K562 (cell line): ENCODE data around the gene IGFALS. TPM values are rescaled to one million over a fixed set of nuclear protein-coding genes. Genes with fewer than 3 reads are reported as not detected.

Source experiments
- ATAC-seq: fragments of 200-7000 bp; cut with Tn5 transposase; 3 replicates; pipeline ENCODE4 v1.9.1; 2020; ENCODE audit warnings: moderate library complexity
- BruUV-seq: library from RNA; stranded (reverse); fragments of 400-500 nt; replicated peaks from 2 replicates; lab custom pipeline; 2021; lab: Mats Ljungman, UMichigan
- CTCF ChIA-PET: fragments of 300-600 bp; formaldehyde crosslinking; extraction: SDS; loops from one replicate; lab custom pipeline; 2021; ENCODE audit warnings: low intra/inter-chr PET ratio; lab: Yijun Ruan, JAX
- POLR2A ChIA-PET: fragments of 300-600, 350-650 bp; sonication (Branson Sonifier 250); formaldehyde crosslinking; extraction: SDS; loops from one replicate; lab custom pipeline; 2021; ENCODE audit warnings: antibody characterized with exemption, inconsistent platforms; lab: Yijun Ruan, JAX
- DNase-seq, 4 experiments: peaks; one replicate each; pipeline versions ENCODE4 v3.0.0 to v3.0.0-alpha.2; 2011 to 2018; ENCODE audit warnings: low spot score in 3 of 4, mixed read lengths in 3 of 4; ENCODE audit errors: extremely low read depth in 1 of 4
- FAIRE-seq: peaks from 2 replicates; lab custom pipeline; 2011; peaks lifted over from hg19 to GRCh38; lab: Jason Lieb, UNC
- H2AFZ ChIP-seq: 2 replicates; pipeline ENCODE4 v1.6.0; 2011; ENCODE audit warnings: low read depth, low read length, control low read depth, inconsistent platforms
- H3K27ac ChIP-seq: fragments of 200-600 bp; 3 replicates; pipeline ENCODE4 v1.8.0; 2011; ENCODE audit warnings: low read depth, mild to moderate bottlenecking, control low read depth, inconsistent platforms, low read length, moderate library complexity, mixed read lengths; ENCODE audit errors: extremely low read depth
- H3K27me3 ChIP-seq, 2 experiments: fragments of 300-600 bp in 1 of 2; 2 replicates in 1 of 2; 3 replicates in 1 of 2; pipeline versions ENCODE4 v1.6.0 to v1.8.0; 2011; ENCODE audit warnings: inconsistent platforms in 2 of 2, low read length in 2 of 2, mild to moderate bottlenecking in 1 of 2, mixed read lengths in 1 of 2, moderate library complexity in 1 of 2; ENCODE audit not compliant: control insufficient read depth in 2 of 2, insufficient read depth in 2 of 2
- H3K36me3 ChIP-seq: fragments of 300-600 bp; 3 replicates; pipeline ENCODE4 v1.8.0; 2011; ENCODE audit warnings: mild to moderate bottlenecking, low read length, inconsistent platforms; ENCODE audit not compliant: control insufficient read depth, insufficient read depth
- H3K4me1 ChIP-seq, 2 experiments: fragments of 200-600 bp in 1 of 2; replicated peaks in 1 of 2; 2 replicates in 1 of 2; 3 replicates in 1 of 2; pipeline versions ENCODE4 v1.5.1 to v1.8.0; 2011; ENCODE audit warnings: inconsistent platforms in 2 of 2, low read length in 2 of 2, mild to moderate bottlenecking in 1 of 2, mixed read lengths in 1 of 2, moderate library complexity in 1 of 2; ENCODE audit not compliant: control insufficient read depth in 2 of 2, insufficient read depth in 2 of 2
- H3K4me2 ChIP-seq: 2 replicates; pipeline ENCODE4 v1.6.1; 2011; ENCODE audit warnings: low read length, control low read depth, inconsistent platforms, mixed read lengths; ENCODE audit not compliant: insufficient read depth
- H3K4me3 ChIP-seq: fragments of 200-600 bp; sonication (generic), shearing (Covaris generic); 2 replicates; pipeline ENCODE4 v1.5.1; 2016; ENCODE audit warnings: control low read depth, inconsistent platforms
- H3K79me2 ChIP-seq: fragments of 200-600 bp; 3 replicates; pipeline ENCODE4 v1.8.0; 2011; ENCODE audit warnings: low read length, inconsistent platforms; ENCODE audit not compliant: control insufficient read depth, insufficient read depth
- H3K9ac ChIP-seq, 2 experiments: 2 replicates each; pipeline versions ENCODE4 v1.6.0 to v1.6.1; 2011; ENCODE audit warnings: low read depth in 2 of 2, low read length in 2 of 2, control low read depth in 1 of 2, inconsistent platforms in 1 of 2, mild to moderate bottlenecking in 1 of 2, mixed read lengths in 1 of 2; ENCODE audit not compliant: insufficient read depth in 1 of 2
- H3K9me1 ChIP-seq: one replicate; pipeline ENCODE4 v1.6.0; 2011; ENCODE audit warnings: inconsistent platforms, mild to moderate bottlenecking, low read length, moderate library complexity; ENCODE audit not compliant: control insufficient read depth, insufficient read depth
- H3K9me3 ChIP-seq: replicated peaks from 2 replicates; pipeline ENCODE4 v1.5.1; 2011; ENCODE audit warnings: low read depth, low read length, inconsistent platforms; ENCODE audit not compliant: control insufficient read depth, insufficient read depth
- H4K20me1 ChIP-seq: replicated peaks from 2 replicates; pipeline ENCODE4 v1.6.1; 2011; ENCODE audit warnings: low read length, inconsistent platforms, mixed read lengths; ENCODE audit not compliant: control insufficient read depth, insufficient read depth
- CBX5 ChIP-seq: IDR thresholded peaks from 2 replicates; pipeline ENCODE4 v1.6.1; 2014; ENCODE audit warnings: low read depth, borderline replicate concordance
- ETV6 ChIP-seq, 3 experiments: fragments of 150-350 bp in 1 of 3; sonication (generic) in 1 of 3; formaldehyde crosslinking in 1 of 3; IDR thresholded peaks; 2 replicates each; pipeline versions ENCODE4 v1.6.1 to v1.8.0; 2014 to 2022; ENCODE audit warnings: borderline replicate concordance in 2 of 3, low read depth in 2 of 3, antibody characterized with exemption in 1 of 3, low read length in 1 of 3, mild to moderate bottlenecking in 1 of 3, missing genetic modification reagents in 1 of 3
- HDAC6 ChIP-seq: IDR thresholded peaks from 2 replicates; pipeline ENCODE4 v1.6.1; 2012; ENCODE audit warnings: low read depth, mild to moderate bottlenecking, control low read depth, inconsistent platforms, low read length, moderate library complexity
- POU5F1 ChIP-seq: fragments of 150-350 bp; IDR thresholded peaks from 2 replicates; pipeline ENCODE4 v1.6.1; 2014; ENCODE audit warnings: borderline replicate concordance, low read length, low read depth, mild to moderate bottlenecking; ENCODE audit not compliant: partially characterized antibody
- THRAP3 ChIP-seq: fragments of 450-650 bp; IDR thresholded peaks from 2 replicates; pipeline ENCODE4 v1.6.1; 2016; ENCODE audit warnings: mild to moderate bottlenecking, inconsistent platforms, borderline replicate concordance
- ZFPM2 ChIP-seq: fragments of 250-450 bp; sonication (Bioruptor Pico); IDR thresholded peaks from 2 replicates; pipeline ENCODE4 v1.5.1; 2022; ENCODE audit warnings: mild to moderate bottlenecking
- ZNF384 ChIP-seq: IDR thresholded peaks from 2 replicates; pipeline ENCODE4 v1.6.1; 2012; ENCODE audit warnings: low read depth, low read length, improper control_type of control experiment
- WGBS: fragments of 100-300 bp; shearing (Covaris generic); methylation state at CpG from one replicate; pipeline ENCODE4 v1.1.6; 2016; ENCODE audit warnings: low coverage, mixed read lengths; ENCODE audit not compliant: insufficient coverage; ENCODE audit errors: missing lambda C conversion rate; 5-methylcytosine and 5-hydroxymethylcytosine counted together
- in situ Hi-C: fragments of 300-500 bp; cut with MboI; formaldehyde crosslinking; loops from 4 replicates; pipeline ENCODE4 v1.15.0; 2018; ENCODE audit warnings: inconsistent platforms, mixed read lengths
- intact Hi-C: fragments of 100-400 bp; cut with micrococcal nuclease; formaldehyde crosslinking; loops from 2 replicates; pipeline ENCODE4 v1.14.2; 2022
- polyA plus RNA-seq, 8 experiments: library from polyadenylated mRNA; depleted of rRNA in 4 of 8; stranded (reverse) in 5 of 8; unstranded in 3 of 8; fragments of >200 nt; fragmentation: Nextera tagmentation in 2 of 8; fragmentation: Illumina TruSeq in 1 of 8; extraction: Ambion mirVana in 2 of 8; extraction: Trizol in 1 of 8; gene quantifications; 2 replicates each; pipeline versions ENCODE4 v1.2.1 to v1.2.3, GENCODE V29; 2011 to 2014; ENCODE audit warnings: inconsistent platforms in 1 of 8, missing spikeins in 1 of 8
- total RNA-seq, 7 experiments: library from RNA; depleted of rRNA in 6 of 7; stranded (reverse); fragments of >200 nt in 6 of 7; fragmentation: Illumina TruSeq in 2 of 7; extraction: Trizol in 2 of 7; gene quantifications; 2 replicates each; pipeline versions ENCODE4 v1.2.1 to v1.2.3, GENCODE V29; 2011 to 2021; ENCODE audit warnings: low replicate concordance in 1 of 7
- TF ChIP-seq, protein P1 (sequence below): sonication (generic); formaldehyde crosslinking; IDR thresholded peaks from 2 replicates; pipeline ENCODE4 v1.8.0; 2022; ENCODE audit warnings: missing genetic modification reagents, mild to moderate bottlenecking, borderline replicate concordance

Gene IGFALS
- total and polyA plus RNA-seq, 9 of the 15 experiments (the other 6 are each of a cell fraction or from before 2014, with no cell fraction given): not detected

DNA sequence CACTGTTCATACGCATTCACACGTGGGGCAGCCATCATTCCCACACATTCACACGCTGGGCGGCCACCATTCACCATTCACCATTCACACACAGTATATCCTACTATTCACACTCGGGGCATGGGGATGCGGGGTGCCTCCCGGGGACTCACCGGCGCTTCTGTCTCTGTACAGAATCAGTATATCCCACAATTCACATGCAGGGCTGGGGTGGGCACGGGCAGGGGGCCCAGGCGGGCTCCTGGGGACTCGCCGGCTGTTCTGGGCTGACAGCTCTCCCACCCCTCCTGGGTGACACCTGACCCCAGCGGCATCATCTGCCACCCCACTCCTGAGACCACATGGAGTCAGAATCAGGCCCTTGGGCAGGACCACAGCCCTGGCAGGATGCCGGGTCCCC lies 31.8 kb downstream of the IGFALS start:
- no peak overlapping the region for H3K4me3 ChIP-seq
- H2AFZ ChIP-seq: no peak overlapping the region
- DNase-seq (no peak), FAIRE-seq (no peak), ATAC-seq (no peak)
- in situ Hi-C loops (loop anchor here (5.0 kb wide), 1 partner anchor 49 kb away; no protein-coding TSS in a partner anchor), intact Hi-C loops (no loop called here)
- H3K27me3 ChIP-seq: no peaks in the 10 kb centered on the region
- no peaks in the 10 kb centered on the region for H3K9me1 ChIP-seq
- H3K4me2 ChIP-seq: no peak overlapping the region
- ChIA-PET CTCF (no interaction called here), POLR2A (no interaction called here)
- TF ChIP-seq ZFPM2 (CRISPR knock-in tag) (no peak), ETV6 (IDR thresholded peaks at IDR 0.05; ENCODE audit: borderline replicate concordance in 1 of 2, low read depth in 2 of 2, low read length in 1 of 2) (no peak), ETV6 (CRISPR knock-in tag; IDR thresholded peaks at IDR 0.05; ENCODE audit: borderline replicate concordance) (no peak), CBX5 (no peak), ZNF384 (no peak), THRAP3 (no peak), HDAC6 (no peak), POU5F1 (no peak)
- TF ChIP-seq, protein P1, sequence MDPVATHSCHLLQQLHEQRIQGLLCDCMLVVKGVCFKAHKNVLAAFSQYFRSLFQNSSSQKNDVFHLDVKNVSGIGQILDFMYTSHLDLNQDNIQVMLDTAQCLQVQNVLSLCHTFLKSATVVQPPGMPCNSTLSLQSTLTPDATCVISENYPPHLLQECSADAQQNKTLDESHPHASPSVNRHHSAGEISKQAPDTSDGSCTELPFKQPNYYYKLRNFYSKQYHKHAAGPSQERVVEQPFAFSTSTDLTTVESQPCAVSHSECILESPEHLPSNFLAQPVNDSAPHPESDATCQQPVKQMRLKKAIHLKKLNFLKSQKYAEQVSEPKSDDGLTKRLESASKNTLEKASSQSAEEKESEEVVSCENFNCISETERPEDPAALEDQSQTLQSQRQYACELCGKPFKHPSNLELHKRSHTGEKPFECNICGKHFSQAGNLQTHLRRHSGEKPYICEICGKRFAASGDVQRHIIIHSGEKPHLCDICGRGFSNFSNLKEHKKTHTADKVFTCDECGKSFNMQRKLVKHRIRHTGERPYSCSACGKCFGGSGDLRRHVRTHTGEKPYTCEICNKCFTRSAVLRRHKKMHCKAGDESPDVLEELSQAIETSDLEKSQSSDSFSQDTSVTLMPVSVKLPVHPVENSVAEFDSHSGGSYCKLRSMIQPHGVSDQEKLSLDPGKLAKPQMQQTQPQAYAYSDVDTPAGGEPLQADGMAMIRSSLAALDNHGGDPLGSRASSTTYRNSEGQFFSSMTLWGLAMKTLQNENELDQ (CRISPR knock-in tag): no peak
- BruUV-seq: no TSS peak
- H3K4me1 ChIP-seq: peaks cover 9 to 78% of the 10 kb centered on the region in 2 experiments; a peak in 4 of 5 replicates
- no peaks in the 10 kb centered on the region; the same call in 2 of the 3 replicates for H3K79me2 ChIP-seq
- no peaks in the 10 kb centered on the region for H4K20me1 ChIP-seq
- H3K36me3 ChIP-seq: peaks cover 59% of the 10 kb centered on the region; the same call in 2 of the 3 replicates
- no peaks in the 10 kb centered on the region for H3K9me3 ChIP-seq
- no peak overlapping the region; a peak in 1 of 4 replicates for H3K9ac ChIP-seq
- H3K27ac ChIP-seq: no peak overlapping the region
- WGBS: 93% methylated on average over 14 of the region's 15 CpGs
